Endothelial cell of umbilical vein (primary cell): ENCODE results near the gene CETP.

Source experiments
- CTCF ChIP-seq, 2 donors: IDR thresholded peaks; 1 replicate in 1 of 2; 2 replicates in 1 of 2; pipeline ENCODE4 v1.5.1; 2011; ENCODE audit warnings: low read length in 2 of 2, mild to moderate bottlenecking in 2 of 2, moderate library complexity in 2 of 2, control low read depth in 1 of 2, inconsistent platforms in 1 of 2, low read depth in 1 of 2; ENCODE audit not compliant: insufficient read depth in 1 of 2; ENCODE audit errors: extremely low read depth in 1 of 2
- EZH2 ChIP-seq: IDR thresholded peaks from 2 replicates; pipeline ENCODE4 v1.6.1; 2012; ENCODE audit warnings: borderline replicate concordance, low read depth, mild to moderate bottlenecking, moderate library complexity, low read length, inconsistent platforms; ENCODE audit not compliant: severe bottlenecking
- JUN ChIP-seq: IDR thresholded peaks from 2 replicates; pipeline ENCODE4 v1.6.1; 2011; ENCODE audit warnings: borderline replicate concordance, low read depth; ENCODE audit not compliant: insufficient read length, insufficient read depth
- MYC ChIP-seq: IDR thresholded peaks from one replicate; pipeline ENCODE4 v1.6.1; 2011; ENCODE audit warnings: mild to moderate bottlenecking, low read depth, low read length
- POLR2A ChIP-seq: IDR thresholded peaks from 2 replicates; pipeline ENCODE4 v1.6.1; 2012; ENCODE audit warnings: low read depth, mild to moderate bottlenecking, control low read depth, low read length
- POLR2AphosphoS5 ChIP-seq: IDR thresholded peaks from 2 replicates; pipeline ENCODE4 v1.6.1; 2012; ENCODE audit warnings: low read depth, mild to moderate bottlenecking, control low read depth, low read length, moderate library complexity; ENCODE audit not compliant: insufficient read depth

GRCh38 chr16:56989988-56990387 is 28.2 kb downstream of the CETP start:
- TF ChIP-seq POLR2A: no peak
- no peak for TF ChIP-seq CTCF (IDR thresholded peaks at IDR 0.05; ENCODE audit: extremely low read depth in 1 of 2, insufficient read depth in 1 of 2, low read depth in 1 of 2, low read length in 2 of 2)
- no peak for TF ChIP-seq MYC
- TF ChIP-seq POLR2AphosphoS5: no peak
- TF ChIP-seq EZH2: no peak
- TF ChIP-seq JUN: no peak
